ENCODE results near the gene TMEM207. TPM values are rescaled to one million over a fixed set of nuclear protein-coding genes. Genes with fewer than 3 reads are reported as not detected.

Gene TMEM207
- total RNA-seq, 1 donor from 2014 or later, result not detected

GRCh38 chr3:190387578-190388213 is 62.0 kb downstream of the TMEM207 start, which contains the start of gene CLDN16:
CLDN16 (plus strand) TSS chr3:190388163; CDS start chr3:190388330, 167 bp downstream.
- no peak for TF ChIP-seq CTCF (IDR thresholded peaks at IDR 0.05)
- Histone ChIP-seq H3K27me3 (ENCODE audit: low read depth) (no peaks in the 10 kb centered on the region), H3K4me3 (no peak within 1 kb of the TSS), H3K9me3 (no peaks in the 10 kb centered on the region), H3K36me3 (no peaks in the 10 kb centered on the region), H3K4me1 (no peaks in the 10 kb centered on the region), H3K27ac (no peak within 1 kb of the TSS)
- ATAC-seq (peak; percentile 92 to 93), DNase-seq (no peak)
- intact Hi-C loops (cut with DNase I), result no loop called here

GRCh38 chr3:190385731-190386688 is 63.7 kb downstream of the TMEM207 start:
- Histone ChIP-seq H3K27ac (no peak overlapping the region), H3K27me3 (ENCODE audit: low read depth) (no peaks in the 10 kb centered on the region), H3K9me3 (no peaks in the 10 kb centered on the region), H3K4me3 (no peak overlapping the region), H3K36me3 (no peaks in the 10 kb centered on the region), H3K4me1 (no peaks in the 10 kb centered on the region)
- DNase-seq (no peak), ATAC-seq (peak; percentile 57 to 71)
- intact Hi-C loops (cut with DNase I), result no loop called here
- TF ChIP-seq CTCF (IDR thresholded peaks at IDR 0.05), result no peak

- no peak overlapping the region for H3K4me3 ChIP-seq
- H3K4me1 ChIP-seq, result no peaks in the 10 kb centered on the region
- ATAC-seq (peak; percentile 78), DNase-seq (no peak)
- H3K27me3 ChIP-seq (ENCODE audit: low read depth), result no peaks in the 10 kb centered on the region
- TF ChIP-seq CTCF (IDR thresholded peaks at IDR 0.05), result peak; percentile 46
- H3K9me3 ChIP-seq, result no peaks in the 10 kb centered on the region
- H3K36me3 ChIP-seq, result no peaks in the 10 kb centered on the region
- intact Hi-C loops (cut with DNase I), result no loop called here
- H3K27ac ChIP-seq, result no peak overlapping the region
Measured at GRCh38 chr3:190384309-190384756, 65.4 kb downstream of the TMEM207 start.

- no peaks in the 10 kb centered on the region for H3K4me1 ChIP-seq
- intact Hi-C loops (cut with DNase I), result no loop called here
- DNase-seq (no peak), ATAC-seq (no peak)
- no peaks in the 10 kb centered on the region for H3K27me3 ChIP-seq (ENCODE audit: low read depth)
- H3K27ac ChIP-seq, result no peak overlapping the region
- H3K4me3 ChIP-seq, result no peak overlapping the region
- TF ChIP-seq CTCF (IDR thresholded peaks at IDR 0.05), result no peak
- no peaks in the 10 kb centered on the region for H3K36me3 ChIP-seq
- H3K9me3 ChIP-seq, result no peaks in the 10 kb centered on the region
Measured at GRCh38 chr3:190382082-190382481, 67.6 kb downstream of the TMEM207 start.

- no peak overlapping the region for H3K27ac ChIP-seq
- H3K36me3 ChIP-seq, result no peaks in the 10 kb centered on the region
- intact Hi-C loops (cut with DNase I), result no loop called here
- H3K4me1 ChIP-seq, result no peaks in the 10 kb centered on the region
- TF ChIP-seq CTCF (IDR thresholded peaks at IDR 0.05), result no peak
- ATAC-seq (no peak), DNase-seq (no peak)
- no peaks in the 10 kb centered on the region for H3K27me3 ChIP-seq (ENCODE audit: low read depth)
- no peaks in the 10 kb centered on the region for H3K9me3 ChIP-seq
- no peak overlapping the region for H3K4me3 ChIP-seq
Measured at GRCh38 chr3:190381441-190381840, 68.3 kb downstream of the TMEM207 start.

All from lower lobe of right lung (tissue), 2 donors.